GM12873 (cell line): Measurements from ENCODE around the gene KIRREL3.

ENCODE experiments used
- TF ChIP-seq, protein P1 (sequence below): IDR thresholded peaks from 2 replicates; pipeline ENCODE4 v1.5.1; 2012; ENCODE audit warnings: low read depth, mild to moderate bottlenecking, moderate library complexity, low read length, control low read depth; ENCODE audit not compliant: insufficient read depth; ENCODE audit errors: missing control alignments

KIRREL3 gene

DNA sequence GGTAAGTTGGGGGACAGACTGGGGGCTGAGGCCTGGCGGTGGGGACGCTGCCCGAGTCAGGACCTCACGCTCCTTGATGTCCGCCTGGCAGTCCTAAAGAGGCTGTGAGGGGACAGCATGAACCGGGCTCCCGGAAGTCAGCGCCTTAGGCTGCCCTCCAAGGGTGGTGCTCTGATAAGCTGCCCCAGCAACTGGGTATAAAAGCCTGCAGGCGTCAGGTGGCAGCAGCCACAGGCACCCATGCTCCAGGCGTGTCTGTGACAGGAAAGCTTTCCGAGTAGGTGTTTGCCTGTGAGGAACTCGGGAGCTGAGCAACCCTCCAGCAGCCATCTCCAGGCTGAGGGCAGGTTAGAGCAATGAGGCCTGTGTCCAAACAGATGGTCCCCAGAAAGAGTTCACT is 592.1 kb downstream of the KIRREL3 start:
- TF ChIP-seq, protein P1, sequence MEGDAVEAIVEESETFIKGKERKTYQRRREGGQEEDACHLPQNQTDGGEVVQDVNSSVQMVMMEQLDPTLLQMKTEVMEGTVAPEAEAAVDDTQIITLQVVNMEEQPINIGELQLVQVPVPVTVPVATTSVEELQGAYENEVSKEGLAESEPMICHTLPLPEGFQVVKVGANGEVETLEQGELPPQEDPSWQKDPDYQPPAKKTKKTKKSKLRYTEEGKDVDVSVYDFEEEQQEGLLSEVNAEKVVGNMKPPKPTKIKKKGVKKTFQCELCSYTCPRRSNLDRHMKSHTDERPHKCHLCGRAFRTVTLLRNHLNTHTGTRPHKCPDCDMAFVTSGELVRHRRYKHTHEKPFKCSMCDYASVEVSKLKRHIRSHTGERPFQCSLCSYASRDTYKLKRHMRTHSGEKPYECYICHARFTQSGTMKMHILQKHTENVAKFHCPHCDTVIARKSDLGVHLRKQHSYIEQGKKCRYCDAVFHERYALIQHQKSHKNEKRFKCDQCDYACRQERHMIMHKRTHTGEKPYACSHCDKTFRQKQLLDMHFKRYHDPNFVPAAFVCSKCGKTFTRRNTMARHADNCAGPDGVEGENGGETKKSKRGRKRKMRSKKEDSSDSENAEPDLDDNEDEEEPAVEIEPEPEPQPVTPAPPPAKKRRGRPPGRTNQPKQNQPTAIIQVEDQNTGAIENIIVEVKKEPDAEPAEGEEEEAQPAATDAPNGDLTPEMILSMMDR, result no peak

DNA sequence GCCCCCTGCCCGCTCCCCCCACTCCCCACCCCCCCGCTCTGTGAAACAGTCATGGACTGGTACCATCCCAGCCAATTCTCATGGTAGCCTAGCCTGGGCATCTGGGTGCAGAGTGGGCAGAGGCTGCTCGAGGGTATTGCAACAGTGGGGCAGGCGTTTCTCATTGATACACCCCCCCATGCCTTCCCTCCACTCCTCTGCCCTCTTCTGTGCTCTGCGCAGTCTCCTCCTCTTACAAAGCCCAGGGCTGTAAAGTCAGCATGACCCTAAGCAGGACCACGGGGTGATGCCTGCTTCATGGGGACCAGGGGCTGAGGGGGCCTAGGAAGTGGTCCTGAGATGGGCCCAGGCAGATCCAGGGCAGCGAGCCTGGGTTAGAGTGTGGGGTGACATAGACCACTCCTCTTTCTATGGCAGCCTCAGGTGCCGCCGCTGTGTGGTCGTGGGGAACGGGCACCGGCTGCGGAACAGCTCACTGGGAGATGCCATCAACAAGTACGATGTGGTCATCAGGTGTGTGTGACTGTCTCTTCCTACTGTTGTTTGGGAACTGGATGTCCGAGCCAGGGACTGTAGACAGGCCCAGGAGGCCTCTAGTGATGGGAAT is 592.8 kb downstream of the KIRREL3 start:
- TF ChIP-seq, protein P1, result no peak

DNA sequence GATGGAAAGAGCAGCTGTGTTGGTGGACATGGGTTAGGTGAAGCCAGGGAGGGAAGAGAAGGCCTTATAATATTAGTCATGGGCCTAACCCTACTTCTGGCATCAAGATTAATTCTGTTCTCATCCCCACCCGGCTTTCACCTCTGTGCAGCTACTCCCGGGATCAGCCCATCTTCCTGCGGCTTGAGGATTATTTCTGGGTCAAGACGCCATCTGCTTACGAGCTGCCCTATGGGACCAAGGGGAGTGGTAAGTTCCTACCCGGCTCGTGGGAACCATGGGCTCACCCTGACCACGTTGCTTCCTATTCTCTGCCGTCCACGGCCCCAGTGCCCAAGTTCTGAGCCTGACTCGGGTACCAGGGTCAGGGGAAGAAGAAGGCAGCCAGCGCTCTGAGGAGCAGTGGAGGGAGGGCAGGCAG is 593.5 kb downstream of the KIRREL3 start:
- TF ChIP-seq, protein P1, result no peak

DNA sequence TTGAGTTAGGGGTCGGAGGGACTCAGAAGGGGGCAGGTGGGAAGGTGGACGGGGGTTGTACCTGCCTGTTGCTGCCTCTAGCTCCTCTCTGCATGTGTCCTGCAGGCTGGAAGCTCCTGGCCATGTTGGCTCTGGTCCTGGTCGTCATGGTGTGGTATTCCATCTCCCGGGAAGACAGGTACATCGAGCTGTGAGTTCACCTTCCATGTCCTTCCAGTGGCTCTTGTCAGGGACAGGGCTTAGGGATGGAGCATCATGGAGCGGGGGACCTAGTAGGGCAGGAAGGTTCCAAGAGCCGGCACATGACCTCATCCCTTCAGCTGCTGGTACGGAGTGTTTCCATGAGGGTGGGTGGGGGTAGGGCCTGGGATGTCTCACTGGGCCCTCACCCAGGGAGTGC is 594.2 kb downstream of the KIRREL3 start:
- TF ChIP-seq, protein P1, result no peak

DNA sequence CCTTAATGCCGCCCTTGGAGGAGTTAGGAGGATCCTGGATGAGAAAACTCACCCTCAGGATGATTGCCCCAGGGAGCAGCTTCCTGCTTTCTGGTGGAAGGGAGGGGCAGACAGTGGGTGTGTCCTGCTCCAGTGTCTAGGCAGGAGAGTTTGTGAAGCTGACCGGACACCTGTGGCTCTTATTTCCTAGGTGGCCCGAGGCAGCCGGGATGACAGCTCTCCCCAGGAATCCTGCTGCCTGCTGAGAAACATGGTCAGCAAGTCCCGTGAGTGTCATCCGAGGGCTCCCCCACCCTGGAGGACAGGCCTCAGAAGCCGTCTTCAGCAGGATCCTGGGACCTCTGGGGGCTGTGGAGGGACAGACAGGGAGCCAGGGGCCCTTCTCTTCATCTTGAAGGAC is 594.7 kb downstream of the KIRREL3 start:
- TF ChIP-seq, protein P1, result no peak

DNA sequence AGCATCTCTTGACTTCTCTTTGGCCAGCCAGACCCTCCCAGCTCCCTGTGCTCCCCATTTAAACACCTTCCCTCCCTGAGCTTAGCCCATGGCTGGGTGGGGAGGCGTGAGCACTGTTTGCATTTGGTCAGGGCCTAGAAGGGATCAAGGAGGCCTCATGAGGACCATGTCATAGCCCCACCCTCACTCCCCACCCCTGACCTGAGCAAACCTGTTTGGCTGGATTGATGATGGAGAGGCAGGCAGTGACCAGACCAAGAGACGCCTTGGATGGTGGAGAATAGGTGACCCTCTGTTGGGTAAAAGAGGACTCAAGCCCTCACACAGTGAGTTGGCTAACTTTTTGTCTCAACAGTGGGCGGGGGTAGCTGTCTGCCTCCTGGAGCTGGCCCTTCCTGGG is 595.2 kb downstream of the KIRREL3 start:
- TF ChIP-seq, protein P1, result no peak

DNA sequence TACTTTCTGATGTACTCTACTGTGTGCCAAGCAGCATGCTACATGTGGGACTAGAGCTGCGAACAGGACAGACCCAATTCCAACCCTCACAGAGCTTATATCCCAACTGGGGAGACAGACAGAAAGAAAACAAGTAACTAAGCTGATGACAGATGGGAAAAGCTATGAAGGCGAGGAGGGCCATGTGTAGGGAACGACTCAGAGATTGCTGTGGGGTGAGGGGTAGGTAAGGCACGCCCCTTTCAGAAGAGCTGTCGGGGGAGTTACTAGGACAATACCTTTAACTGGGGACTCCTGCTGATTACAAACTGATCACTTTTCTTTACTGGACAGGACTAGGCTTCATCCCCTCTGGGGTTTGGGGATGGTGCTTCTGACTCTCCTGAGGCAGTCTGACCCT is 596.2 kb downstream of the KIRREL3 start:
- TF ChIP-seq, protein P1, result no peak

DNA sequence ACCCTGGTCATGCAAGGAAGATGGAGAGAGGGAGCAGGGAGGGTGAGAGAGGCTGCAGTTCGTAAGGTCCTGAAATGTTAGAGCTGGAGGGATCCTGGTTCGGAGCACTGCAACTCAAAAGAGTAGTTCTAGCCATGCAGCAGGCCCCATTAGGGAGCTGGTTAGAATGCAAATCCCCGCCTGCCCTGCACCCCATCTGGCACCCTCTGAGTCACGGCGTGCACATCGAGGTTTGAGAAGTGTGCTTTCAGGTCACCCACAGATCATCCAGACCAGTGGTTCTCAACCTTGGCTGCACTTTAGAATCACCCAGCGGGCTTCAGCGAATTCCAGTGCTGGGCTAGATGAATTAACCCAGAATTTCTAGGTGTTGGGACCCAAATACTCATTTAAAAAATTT is 596.9 kb downstream of the KIRREL3 start:
- TF ChIP-seq, protein P1, result no peak
